HepG2 (cell line): ENCODE data around the gene CCDC57. TPM values are rescaled to one million over a fixed set of nuclear protein-coding genes. Genes with fewer than 3 reads are reported as not detected.

Source experiments
- AHR ChIP-seq: IDR thresholded peaks from 2 replicates; pipeline ENCODE4 v1.6.1; 2018; ENCODE audit warnings: missing genetic modification reagents, missing compliant biosample characterization
- CC2D1A ChIP-seq: sonication (generic); formaldehyde crosslinking; IDR thresholded peaks from 2 replicates; pipeline ENCODE4 v1.8.1; 2023; ENCODE audit warnings: mild to moderate bottlenecking, missing genetic modification reagents
- KAT7 ChIP-seq: IDR thresholded peaks from 2 replicates; pipeline ENCODE4 v1.6.1; 2018; ENCODE audit warnings: borderline replicate concordance, missing compliant biosample characterization
- RAD51 ChIP-seq: fragments of 450-650 bp; IDR thresholded peaks from 2 replicates; pipeline ENCODE4 v1.6.1; 2016; ENCODE audit warnings: borderline replicate concordance
- RARG ChIP-seq: sonication (generic); formaldehyde crosslinking; IDR thresholded peaks from 2 replicates; pipeline ENCODE4 v1.4.0; 2020; ENCODE audit warnings: low read depth, mild to moderate bottlenecking, missing genetic modification reagents
- SCMH1 ChIP-seq: sonication (generic); formaldehyde crosslinking; IDR thresholded peaks from 2 replicates; pipeline ENCODE4 v1.9.0; 2021; ENCODE audit warnings: missing genetic modification reagents, mild to moderate bottlenecking, borderline replicate concordance
- SNAPC2 ChIP-seq: sonication (generic); formaldehyde crosslinking; IDR thresholded peaks from 2 replicates; pipeline ENCODE4 v1.8.1; 2022; ENCODE audit warnings: mild to moderate bottlenecking, missing genetic modification reagents
- THAP11 ChIP-seq: IDR thresholded peaks from 2 replicates; pipeline ENCODE4 v1.6.1; 2016; ENCODE audit warnings: missing biosample characterization, missing genetic modification reagents
- ZBTB8A ChIP-seq: sonication (generic); formaldehyde crosslinking; IDR thresholded peaks from 2 replicates; pipeline ENCODE4 v1.4.0; 2020; ENCODE audit warnings: mild to moderate bottlenecking, low read depth, missing genetic modification reagents, borderline replicate concordance
- ZIK1 ChIP-seq: sonication (generic); formaldehyde crosslinking; IDR thresholded peaks from 2 replicates; pipeline ENCODE4 v1.5.0; 2020; ENCODE audit warnings: mild to moderate bottlenecking, low read depth, missing genetic modification reagents, borderline replicate concordance
- ZNF549 ChIP-seq: sonication (generic); formaldehyde crosslinking; IDR thresholded peaks from 2 replicates; pipeline ENCODE4 v1.5.0; 2020; ENCODE audit warnings: missing genetic modification reagents
- ZNF619 ChIP-seq: sonication (generic); formaldehyde crosslinking; IDR thresholded peaks from 2 replicates; pipeline ENCODE4 v1.4.0; 2020; ENCODE audit warnings: mild to moderate bottlenecking, missing genetic modification reagents
- ZNF749 ChIP-seq: sonication (generic); formaldehyde crosslinking; IDR thresholded peaks from 2 replicates; pipeline ENCODE4 v1.8.0; 2022; ENCODE audit warnings: mild to moderate bottlenecking, missing genetic modification reagents, moderate library complexity, borderline replicate concordance
- polyA plus RNA-seq, 8 experiments: library from polyadenylated mRNA; depleted of rRNA in 3 of 8; stranded (reverse) in 7 of 8; unstranded in 1 of 8; fragments of >200 nt; fragmentation: Illumina TruSeq in 4 of 8; extraction: Trizol in 4 of 8; gene quantifications; 2 replicates each; pipeline versions ENCODE4 v1.2.1 to v1.2.3, GENCODE V29; 2011 to 2016; ENCODE audit warnings: low read depth in 4 of 8, missing spikeins in 1 of 8, mixed read lengths in 1 of 8; ENCODE audit not compliant: insufficient read depth in 1 of 8
- total RNA-seq, 5 experiments: library from RNA; depleted of rRNA; stranded (reverse); fragments of >200 nt; fragmentation: Illumina TruSeq; extraction: Trizol; gene quantifications; 2 replicates each; pipeline ENCODE4 v1.2.3, GENCODE V29; 2016; ENCODE audit warnings: low read depth in 1 of 5
- TF ChIP-seq, protein P1 (sequence below): sonication (generic); formaldehyde crosslinking; IDR thresholded peaks from 2 replicates; pipeline ENCODE4 v1.5.0; 2020; ENCODE audit warnings: mild to moderate bottlenecking, missing genetic modification reagents
- TF ChIP-seq, protein P2 (sequence below): sonication (generic); formaldehyde crosslinking; IDR thresholded peaks from 2 replicates; pipeline ENCODE4 v1.5.0; 2020; ENCODE audit warnings: missing genetic modification reagents
- TF ChIP-seq, protein P3 (sequence below): sonication (generic); formaldehyde crosslinking; IDR thresholded peaks from 2 replicates; pipeline ENCODE4 v1.8.1; 2023; ENCODE audit warnings: missing genetic modification reagents, inconsistent platforms, borderline replicate concordance
- TF ChIP-seq, protein P4 (sequence below): sonication (generic); formaldehyde crosslinking; IDR thresholded peaks from 2 replicates; pipeline ENCODE4 v1.4.0; 2020; ENCODE audit warnings: mild to moderate bottlenecking, missing genetic modification reagents
- TF ChIP-seq, protein P5 (sequence below): sonication (generic); formaldehyde crosslinking; IDR thresholded peaks from 2 replicates; pipeline ENCODE4 v1.4.0; 2020; ENCODE audit warnings: missing genetic modification reagents

CCDC57 gene
- total and polyA plus RNA-seq, 2 of the 13 experiments (the other 11 are each of a cell fraction or from before 2014, with no cell fraction given) = 59.3 to 59.9 TPM

DNA sequence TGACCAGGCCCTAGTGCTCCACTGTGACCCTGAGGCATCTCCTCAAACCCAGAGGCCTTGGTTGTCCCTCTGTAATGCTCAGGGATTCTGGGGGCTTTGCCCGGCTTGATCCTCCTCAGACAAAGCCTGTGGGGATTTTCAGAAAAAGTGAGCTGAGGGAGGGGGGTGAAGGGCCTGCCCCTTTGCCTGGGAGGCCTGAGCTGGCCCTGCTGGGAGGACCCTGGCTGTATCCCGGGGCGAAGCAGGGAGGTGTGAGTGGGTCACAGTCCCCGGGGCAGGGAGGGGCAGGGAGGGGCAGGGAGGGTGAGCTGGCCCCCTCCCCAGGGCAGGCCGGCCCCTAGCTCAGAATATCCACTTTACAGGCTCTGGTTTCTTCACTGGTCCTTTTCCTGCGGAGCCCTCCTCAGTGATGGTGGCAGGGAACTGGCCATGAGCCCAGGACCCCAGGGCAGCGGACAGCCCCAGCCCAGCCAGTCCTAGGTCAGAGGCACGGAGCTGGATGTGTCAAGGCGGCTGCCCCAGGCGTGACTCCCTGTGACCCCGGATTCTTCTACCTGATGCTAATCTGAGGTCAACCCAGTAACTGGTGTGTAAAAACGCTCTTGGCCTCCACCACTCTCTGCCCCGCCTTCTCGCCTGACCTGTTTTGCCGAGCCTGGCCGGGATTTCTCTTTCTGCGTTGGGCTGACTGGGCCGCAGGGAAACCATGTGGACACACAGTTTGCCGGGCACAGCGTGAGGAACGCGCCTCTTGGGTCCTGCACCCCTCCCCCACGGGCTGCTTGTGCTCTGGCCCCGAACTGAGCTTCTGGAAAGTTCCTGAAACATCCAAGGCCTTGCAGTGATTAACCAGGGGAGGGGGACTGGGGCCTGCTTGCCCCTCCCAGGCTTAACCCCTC, 108.8 kb downstream of the CCDC57 start (continued):
- TF ChIP-seq, protein P1, sequence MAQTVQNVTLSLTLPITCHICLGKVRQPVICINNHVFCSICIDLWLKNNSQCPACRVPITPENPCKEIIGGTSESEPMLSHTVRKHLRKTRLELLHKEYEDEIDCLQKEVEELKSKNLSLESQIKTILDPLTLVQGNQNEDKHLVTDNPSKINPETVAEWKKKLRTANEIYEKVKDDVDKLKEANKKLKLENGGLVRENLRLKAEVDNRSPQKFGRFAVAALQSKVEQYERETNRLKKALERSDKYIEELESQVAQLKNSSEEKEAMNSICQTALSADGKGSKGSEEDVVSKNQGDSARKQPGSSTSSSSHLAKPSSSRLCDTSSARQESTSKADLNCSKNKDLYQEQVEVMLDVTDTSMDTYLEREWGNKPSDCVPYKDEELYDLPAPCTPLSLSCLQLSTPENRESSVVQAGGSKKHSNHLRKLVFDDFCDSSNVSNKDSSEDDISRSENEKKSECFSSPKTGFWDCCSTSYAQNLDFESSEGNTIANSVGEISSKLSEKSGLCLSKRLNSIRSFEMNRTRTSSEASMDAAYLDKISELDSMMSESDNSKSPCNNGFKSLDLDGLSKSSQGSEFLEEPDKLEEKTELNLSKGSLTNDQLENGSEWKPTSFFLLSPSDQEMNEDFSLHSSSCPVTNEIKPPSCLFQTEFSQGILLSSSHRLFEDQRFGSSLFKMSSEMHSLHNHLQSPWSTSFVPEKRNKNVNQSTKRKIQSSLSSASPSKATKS (CRISPR knock-in tag) = peak; percentile 92; the same call in 1 of the 2 replicates
- TF ChIP-seq ZNF749 (CRISPR knock-in tag) (0 out of 2 replicates have a peak, but pooled peaks have one; percentile 78), ZNF549 (CRISPR knock-in tag) (peak; percentile 65; the same call in 1 of the 2 replicates), RAD51 (no peak), ZBTB8A (CRISPR knock-in tag) (no peak), SNAPC2 (CRISPR knock-in tag) (peak; percentile 85), KAT7 (CRISPR knock-in tag) (peak; percentile 81; the same call in 1 of the 2 replicates), ZIK1 (peak; percentile 56; the same call in 1 of the 2 replicates), SCMH1 (no peak), THAP11 (CRISPR knock-in tag) (peak; percentile 73), AHR (CRISPR knock-in tag) (peak; percentile 55), CC2D1A (0 out of 2 replicates have a peak, but pooled peaks have one; percentile 78), ZNF619 (CRISPR knock-in tag) (peak; percentile 89), RARG (no peak)
- TF ChIP-seq, protein P2, sequence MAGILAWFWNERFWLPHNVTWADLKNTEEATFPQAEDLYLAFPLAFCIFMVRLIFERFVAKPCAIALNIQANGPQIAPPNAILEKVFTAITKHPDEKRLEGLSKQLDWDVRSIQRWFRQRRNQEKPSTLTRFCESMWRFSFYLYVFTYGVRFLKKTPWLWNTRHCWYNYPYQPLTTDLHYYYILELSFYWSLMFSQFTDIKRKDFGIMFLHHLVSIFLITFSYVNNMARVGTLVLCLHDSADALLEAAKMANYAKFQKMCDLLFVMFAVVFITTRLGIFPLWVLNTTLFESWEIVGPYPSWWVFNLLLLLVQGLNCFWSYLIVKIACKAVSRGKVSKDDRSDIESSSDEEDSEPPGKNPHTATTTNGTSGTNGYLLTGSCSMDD (CRISPR knock-in tag) = no peak
- TF ChIP-seq, protein P3, sequence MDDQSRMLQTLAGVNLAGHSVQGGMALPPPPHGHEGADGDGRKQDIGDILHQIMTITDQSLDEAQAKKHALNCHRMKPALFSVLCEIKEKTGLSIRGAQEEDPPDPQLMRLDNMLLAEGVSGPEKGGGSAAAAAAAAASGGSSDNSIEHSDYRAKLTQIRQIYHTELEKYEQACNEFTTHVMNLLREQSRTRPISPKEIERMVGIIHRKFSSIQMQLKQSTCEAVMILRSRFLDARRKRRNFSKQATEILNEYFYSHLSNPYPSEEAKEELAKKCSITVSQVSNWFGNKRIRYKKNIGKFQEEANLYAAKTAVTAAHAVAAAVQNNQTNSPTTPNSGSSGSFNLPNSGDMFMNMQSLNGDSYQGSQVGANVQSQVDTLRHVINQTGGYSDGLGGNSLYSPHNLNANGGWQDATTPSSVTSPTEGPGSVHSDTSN (CRISPR knock-in tag) = no peak
- TF ChIP-seq, protein P4, sequence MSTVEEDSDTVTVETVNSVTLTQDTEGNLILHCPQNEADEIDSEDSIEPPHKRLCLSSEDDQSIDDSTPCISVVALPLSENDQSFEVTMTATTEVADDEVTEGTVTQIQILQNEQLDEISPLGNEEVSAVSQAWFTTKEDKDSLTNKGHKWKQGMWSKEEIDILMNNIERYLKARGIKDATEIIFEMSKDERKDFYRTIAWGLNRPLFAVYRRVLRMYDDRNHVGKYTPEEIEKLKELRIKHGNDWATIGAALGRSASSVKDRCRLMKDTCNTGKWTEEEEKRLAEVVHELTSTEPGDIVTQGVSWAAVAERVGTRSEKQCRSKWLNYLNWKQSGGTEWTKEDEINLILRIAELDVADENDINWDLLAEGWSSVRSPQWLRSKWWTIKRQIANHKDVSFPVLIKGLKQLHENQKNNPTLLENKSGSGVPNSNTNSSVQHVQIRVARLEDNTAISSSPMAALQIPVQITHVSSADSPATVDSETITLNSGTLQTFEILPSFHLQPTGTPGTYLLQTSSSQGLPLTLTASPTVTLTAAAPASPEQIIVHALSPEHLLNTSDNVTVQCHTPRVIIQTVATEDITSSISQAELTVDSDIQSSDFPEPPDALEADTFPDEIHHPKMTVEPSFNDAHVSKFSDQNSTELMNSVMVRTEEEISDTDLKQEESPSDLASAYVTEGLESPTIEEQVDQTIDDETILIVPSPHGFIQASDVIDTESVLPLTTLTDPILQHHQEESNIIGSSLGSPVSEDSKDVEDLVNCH (CRISPR knock-in tag) = no peak
- TF ChIP-seq, protein P5, sequence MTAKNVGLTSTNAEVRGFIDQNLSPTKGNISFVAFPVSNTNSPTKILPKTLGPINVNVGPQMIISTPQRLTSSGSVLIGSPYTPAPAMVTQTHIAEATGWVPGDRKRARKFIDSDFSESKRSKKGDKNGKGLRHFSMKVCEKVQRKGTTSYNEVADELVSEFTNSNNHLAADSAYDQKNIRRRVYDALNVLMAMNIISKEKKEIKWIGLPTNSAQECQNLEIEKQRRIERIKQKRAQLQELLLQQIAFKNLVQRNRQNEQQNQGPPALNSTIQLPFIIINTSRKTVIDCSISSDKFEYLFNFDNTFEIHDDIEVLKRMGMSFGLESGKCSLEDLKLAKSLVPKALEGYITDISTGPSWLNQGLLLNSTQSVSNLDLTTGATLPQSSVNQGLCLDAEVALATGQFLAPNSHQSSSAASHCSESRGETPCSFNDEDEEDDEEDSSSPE = peak; percentile 85
